Measurements from ENCODE around the gene NEGR1. TPM values are rescaled to one million over a fixed set of nuclear protein-coding genes. Genes with fewer than 3 reads are reported as not detected.

NEGR1 gene
- polyA plus RNA-seq, 1 donor from 2014 or later: 47.4 TPM

DNA sequence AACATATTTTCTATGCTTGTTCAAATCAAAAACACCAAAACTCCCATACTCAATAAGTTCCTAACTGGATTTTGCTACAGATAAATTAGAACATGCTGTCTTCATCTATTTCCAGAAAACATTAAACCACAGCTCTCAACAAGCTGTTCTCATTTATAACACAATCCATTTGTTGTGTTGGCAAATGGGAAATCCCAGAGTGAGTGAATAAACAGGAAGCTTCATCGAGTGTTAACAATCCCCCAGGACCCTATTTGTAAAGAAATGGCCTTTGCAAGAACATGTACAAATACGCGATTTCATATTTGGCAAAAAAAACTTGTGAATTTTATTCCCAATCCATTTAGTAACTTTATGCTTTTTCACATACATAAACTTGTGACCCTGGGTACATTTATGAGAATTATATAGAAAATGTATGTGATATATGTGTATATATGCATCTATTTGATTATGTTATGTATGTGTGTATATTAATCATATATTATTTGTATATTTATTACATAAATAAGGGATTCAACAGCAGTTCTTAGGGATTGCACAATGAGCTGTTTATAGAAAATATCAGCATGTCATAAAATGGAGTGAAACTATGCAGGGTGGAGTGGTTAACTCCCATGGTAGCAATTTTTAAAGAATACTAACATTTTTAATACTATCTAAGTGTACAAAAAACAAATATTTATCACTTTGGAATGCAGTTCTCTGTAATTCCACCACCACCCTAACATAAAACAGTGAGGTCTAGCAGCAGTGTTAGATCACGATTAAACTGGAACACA, 160.0 kb downstream of the NEGR1 start:
- Histone ChIP-seq H3K9me3 (ENCODE audit: low read length) (no peaks in the 10 kb centered on the region), H3K36me3 (ENCODE audit: insufficient read depth, low read length) (no peaks in the 10 kb centered on the region), H3K9me2 (ENCODE audit: insufficient read depth, low read length) (peaks cover 2% of the 10 kb centered on the region), H3F3A (ENCODE audit: insufficient read depth, low read length, poor library complexity, severe bottlenecking) (no peaks in the 10 kb centered on the region), H3K4me3 (ENCODE audit: low read length) (no peak overlapping the region), H2AFZ (ENCODE audit: low read depth, low read length) (no peak overlapping the region), H3K27me3 (ENCODE audit: insufficient read depth, low read depth, low read length) (no peaks in the 10 kb centered on the region), H3K4me2 (ENCODE audit: low read length) (no peak overlapping the region), H3K27ac (ENCODE audit: low read length) (no peak overlapping the region), H3K9ac (ENCODE audit: low read length) (no peak overlapping the region), H3K79me2 (replicated peaks; ENCODE audit: insufficient read depth, low read length) (no peaks in the 10 kb centered on the region), H4K20me1 (ENCODE audit: insufficient read depth) (no peaks in the 10 kb centered on the region)
- TF ChIP-seq SMC3 (conservative IDR thresholded peaks at IDR 0.05; ENCODE audit: poor library complexity) (no peak), POLR2AphosphoS5 (IDR thresholded peaks at IDR 0.05) (no peak), RAD21 (conservative IDR thresholded peaks at IDR 0.05) (no peak), EZH2 (IDR thresholded peaks at IDR 0.05; ENCODE audit: borderline replicate concordance, insufficient read depth, low read length, poor library complexity, severe bottlenecking) (no peak), MXI1 (conservative IDR thresholded peaks at IDR 0.05; ENCODE audit: poor library complexity, severe bottlenecking) (no peak), EP300 (conservative IDR thresholded peaks at IDR 0.05; ENCODE audit: poor library complexity, severe bottlenecking) (no peak), TAF1 (IDR thresholded peaks at IDR 0.05; ENCODE audit: low read depth) (no peak)
- TF ChIP-seq, protein P1, sequence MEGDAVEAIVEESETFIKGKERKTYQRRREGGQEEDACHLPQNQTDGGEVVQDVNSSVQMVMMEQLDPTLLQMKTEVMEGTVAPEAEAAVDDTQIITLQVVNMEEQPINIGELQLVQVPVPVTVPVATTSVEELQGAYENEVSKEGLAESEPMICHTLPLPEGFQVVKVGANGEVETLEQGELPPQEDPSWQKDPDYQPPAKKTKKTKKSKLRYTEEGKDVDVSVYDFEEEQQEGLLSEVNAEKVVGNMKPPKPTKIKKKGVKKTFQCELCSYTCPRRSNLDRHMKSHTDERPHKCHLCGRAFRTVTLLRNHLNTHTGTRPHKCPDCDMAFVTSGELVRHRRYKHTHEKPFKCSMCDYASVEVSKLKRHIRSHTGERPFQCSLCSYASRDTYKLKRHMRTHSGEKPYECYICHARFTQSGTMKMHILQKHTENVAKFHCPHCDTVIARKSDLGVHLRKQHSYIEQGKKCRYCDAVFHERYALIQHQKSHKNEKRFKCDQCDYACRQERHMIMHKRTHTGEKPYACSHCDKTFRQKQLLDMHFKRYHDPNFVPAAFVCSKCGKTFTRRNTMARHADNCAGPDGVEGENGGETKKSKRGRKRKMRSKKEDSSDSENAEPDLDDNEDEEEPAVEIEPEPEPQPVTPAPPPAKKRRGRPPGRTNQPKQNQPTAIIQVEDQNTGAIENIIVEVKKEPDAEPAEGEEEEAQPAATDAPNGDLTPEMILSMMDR (IDR thresholded peaks at IDR 0.05; ENCODE audit: poor library complexity, severe bottlenecking): no peak
- TF ChIP-seq, protein P2, sequence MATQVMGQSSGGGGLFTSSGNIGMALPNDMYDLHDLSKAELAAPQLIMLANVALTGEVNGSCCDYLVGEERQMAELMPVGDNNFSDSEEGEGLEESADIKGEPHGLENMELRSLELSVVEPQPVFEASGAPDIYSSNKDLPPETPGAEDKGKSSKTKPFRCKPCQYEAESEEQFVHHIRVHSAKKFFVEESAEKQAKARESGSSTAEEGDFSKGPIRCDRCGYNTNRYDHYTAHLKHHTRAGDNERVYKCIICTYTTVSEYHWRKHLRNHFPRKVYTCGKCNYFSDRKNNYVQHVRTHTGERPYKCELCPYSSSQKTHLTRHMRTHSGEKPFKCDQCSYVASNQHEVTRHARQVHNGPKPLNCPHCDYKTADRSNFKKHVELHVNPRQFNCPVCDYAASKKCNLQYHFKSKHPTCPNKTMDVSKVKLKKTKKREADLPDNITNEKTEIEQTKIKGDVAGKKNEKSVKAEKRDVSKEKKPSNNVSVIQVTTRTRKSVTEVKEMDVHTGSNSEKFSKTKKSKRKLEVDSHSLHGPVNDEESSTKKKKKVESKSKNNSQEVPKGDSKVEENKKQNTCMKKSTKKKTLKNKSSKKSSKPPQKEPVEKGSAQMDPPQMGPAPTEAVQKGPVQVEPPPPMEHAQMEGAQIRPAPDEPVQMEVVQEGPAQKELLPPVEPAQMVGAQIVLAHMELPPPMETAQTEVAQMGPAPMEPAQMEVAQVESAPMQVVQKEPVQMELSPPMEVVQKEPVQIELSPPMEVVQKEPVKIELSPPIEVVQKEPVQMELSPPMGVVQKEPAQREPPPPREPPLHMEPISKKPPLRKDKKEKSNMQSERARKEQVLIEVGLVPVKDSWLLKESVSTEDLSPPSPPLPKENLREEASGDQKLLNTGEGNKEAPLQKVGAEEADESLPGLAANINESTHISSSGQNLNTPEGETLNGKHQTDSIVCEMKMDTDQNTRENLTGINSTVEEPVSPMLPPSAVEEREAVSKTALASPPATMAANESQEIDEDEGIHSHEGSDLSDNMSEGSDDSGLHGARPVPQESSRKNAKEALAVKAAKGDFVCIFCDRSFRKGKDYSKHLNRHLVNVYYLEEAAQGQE (IDR thresholded peaks at IDR 0.05; ENCODE audit: borderline replicate concordance): no peak

DNA sequence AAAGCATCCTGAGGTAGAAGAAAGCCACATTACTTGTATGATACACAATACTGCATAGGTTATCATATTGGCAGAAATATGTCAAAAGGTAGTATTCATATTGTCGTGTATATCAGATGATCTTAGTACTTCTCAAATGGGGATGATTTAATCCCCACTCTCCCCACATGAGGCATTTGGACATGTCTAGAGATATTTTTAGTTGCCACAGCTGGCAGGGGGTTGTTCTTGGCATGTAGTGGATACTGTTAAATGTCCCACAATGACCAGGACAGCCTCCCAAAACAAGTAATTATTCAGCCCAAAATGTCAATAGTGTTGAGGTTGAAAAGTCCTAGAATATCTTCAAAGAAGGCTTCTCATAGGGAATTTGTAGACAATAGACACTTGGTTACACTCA, 162.8 kb downstream of the NEGR1 start:
- Histone ChIP-seq H3K27ac (ENCODE audit: low read length) (no peak overlapping the region), H3K79me2 (replicated peaks; ENCODE audit: insufficient read depth, low read length) (no peaks in the 10 kb centered on the region), H3K9me3 (ENCODE audit: low read length) (no peaks in the 10 kb centered on the region), H3K27me3 (ENCODE audit: insufficient read depth, low read depth, low read length) (no peaks in the 10 kb centered on the region), H3K9me2 (ENCODE audit: insufficient read depth, low read length) (peaks cover 2% of the 10 kb centered on the region), H4K20me1 (ENCODE audit: insufficient read depth) (no peaks in the 10 kb centered on the region), H2AFZ (ENCODE audit: low read depth, low read length) (no peak overlapping the region), H3K9ac (ENCODE audit: low read length) (no peak overlapping the region), H3K4me2 (ENCODE audit: low read length) (no peak overlapping the region), H3F3A (ENCODE audit: insufficient read depth, low read length, poor library complexity, severe bottlenecking) (no peaks in the 10 kb centered on the region), H3K4me3 (ENCODE audit: low read length) (no peak overlapping the region), H3K36me3 (ENCODE audit: insufficient read depth, low read length) (no peaks in the 10 kb centered on the region)
- no peak for TF ChIP-seq MXI1 (conservative IDR thresholded peaks at IDR 0.05; ENCODE audit: poor library complexity, severe bottlenecking)
- no peak for TF ChIP-seq TAF1 (IDR thresholded peaks at IDR 0.05; ENCODE audit: low read depth)
- TF ChIP-seq RAD21 (conservative IDR thresholded peaks at IDR 0.05): no peak
- TF ChIP-seq, protein P1 (IDR thresholded peaks at IDR 0.05; ENCODE audit: poor library complexity, severe bottlenecking): no peak
- TF ChIP-seq SMC3 (conservative IDR thresholded peaks at IDR 0.05; ENCODE audit: poor library complexity): no peak
- no peak for TF ChIP-seq POLR2AphosphoS5 (IDR thresholded peaks at IDR 0.05)
- TF ChIP-seq, protein P2 (IDR thresholded peaks at IDR 0.05; ENCODE audit: borderline replicate concordance): no peak
- TF ChIP-seq EZH2 (IDR thresholded peaks at IDR 0.05; ENCODE audit: borderline replicate concordance, insufficient read depth, low read length, poor library complexity, severe bottlenecking): no peak
- no peak for TF ChIP-seq EP300 (conservative IDR thresholded peaks at IDR 0.05; ENCODE audit: poor library complexity, severe bottlenecking)
